Activated T-helper 1 cell treated with anti-CD3 and anti-CD28 coated beads, Interleukin-2, amount 50 U/mL, for 16 hours (primary cell): ENCODE data around the gene NFRKB.
A peak's percentile ranks its signal among the peaks of the same experiment; 100 is the strongest.
"Not testable (repeated sequence)": the region's sequence is repeated elsewhere in the genome, so short reads cannot be mapped to it uniquely, and the experiment has no call there.

Experiments used
- DNase-seq, 2 donors: peaks; one replicate each; pipeline ENCODE4 v3.0.0-alpha.2; 2020; ENCODE audit warnings: low read depth in 1 of 2, low spot score in 1 of 2

NFRKB gene

DNA sequence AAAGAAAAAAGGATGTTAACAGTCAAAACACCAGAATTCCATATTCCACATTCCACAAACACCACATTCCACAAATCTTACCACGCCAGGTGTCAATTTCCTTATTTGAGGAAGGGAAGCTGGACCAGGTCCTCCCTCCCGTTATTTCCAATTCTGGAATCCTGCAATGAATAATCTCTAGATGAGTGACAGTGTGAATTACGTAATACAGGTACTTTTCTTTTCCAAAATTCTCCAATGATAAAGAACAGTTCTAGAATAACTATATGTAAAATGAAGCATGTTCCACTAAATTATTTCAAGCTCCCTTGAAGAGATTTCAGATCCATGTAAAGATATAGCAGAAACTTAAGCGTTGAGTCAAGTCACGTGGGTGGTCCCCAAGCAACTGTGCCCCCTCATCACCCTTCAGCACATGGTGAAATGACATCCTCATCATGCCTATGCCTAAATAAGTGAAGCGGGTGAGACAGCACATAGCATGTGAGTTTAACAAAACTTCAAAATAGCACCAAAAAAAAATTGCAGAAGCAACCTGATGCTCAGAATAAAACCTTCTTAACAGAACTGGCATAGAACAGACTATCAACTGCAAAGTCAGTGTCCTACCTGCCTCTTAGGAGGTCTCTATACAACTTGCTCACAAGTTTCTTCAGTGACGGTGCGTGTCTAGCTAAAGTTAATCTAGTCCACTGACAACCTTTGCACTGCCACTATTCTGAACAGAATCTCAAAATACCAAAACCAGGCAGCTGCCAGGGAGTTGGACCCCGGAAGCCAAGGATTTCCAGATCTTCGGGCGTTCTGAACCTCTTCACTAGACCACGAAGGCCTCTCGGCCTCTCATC lies 876 bp downstream of the NFRKB start:
- no peak for DNase-seq

- DNase-seq, result no peak
Observed at GRCh38 chr11:129888451-129888850, 6.9 kb downstream of the NFRKB start.

DNA sequence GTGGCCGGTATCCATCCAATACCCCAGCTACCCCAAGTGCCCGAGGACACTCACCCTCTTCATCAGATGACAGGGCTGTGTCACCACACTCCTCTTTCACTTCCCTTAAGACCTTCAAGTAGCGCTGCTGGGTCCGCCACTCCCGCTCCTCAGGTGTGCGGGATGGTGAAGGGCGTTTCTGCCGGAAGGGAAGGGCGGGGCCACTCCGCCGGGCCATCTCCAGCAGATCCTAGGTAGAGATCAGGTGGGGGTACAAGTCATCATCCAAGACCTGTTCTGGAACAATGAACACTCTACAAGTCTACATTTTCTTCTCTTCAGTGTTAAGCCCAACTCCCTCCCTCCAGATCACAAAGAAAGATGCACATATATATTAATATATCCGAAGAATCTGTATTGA lies 10.0 kb downstream of the NFRKB start:
- DNase-seq, result no peak

GRCh38 chr11:129884581-129884980 lies 10.8 kb downstream of the NFRKB start:
- no peak for DNase-seq

DNA sequence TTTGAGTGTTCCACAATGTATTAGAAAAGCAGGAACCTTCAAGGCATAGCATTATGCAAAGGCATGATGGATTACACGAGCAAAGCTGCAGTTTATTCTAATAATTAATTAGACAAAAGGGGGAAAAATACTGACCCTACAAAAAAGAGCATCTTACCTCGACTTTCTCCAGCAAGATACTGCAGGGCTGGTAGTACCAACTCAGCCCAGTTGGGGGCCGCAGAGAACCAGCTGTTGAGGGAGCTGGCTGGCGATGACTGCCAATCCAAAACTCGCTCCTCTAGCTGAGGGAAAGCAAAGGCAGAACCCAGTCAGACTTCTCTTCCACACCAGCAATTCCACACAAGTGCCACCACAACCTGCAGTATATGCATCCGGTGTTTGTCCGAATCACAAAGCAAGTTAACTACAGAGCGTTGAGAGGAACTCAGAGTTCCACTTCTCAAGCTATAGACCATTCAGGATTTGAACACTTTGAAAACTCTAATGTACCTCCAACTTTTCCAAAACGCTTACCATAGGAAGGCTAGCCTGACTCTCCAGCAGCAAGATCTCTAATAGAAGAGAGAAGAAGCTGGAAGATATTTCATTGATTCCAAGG lies 13.7 kb downstream of the NFRKB start:
- DNase-seq, result peak in 1 of 2 donors; percentile 7

GRCh38 chr11:129880311-129880710 lies 15.1 kb downstream of the NFRKB start:
- DNase-seq, result no peak

GRCh38 chr11:129871914-129872313 lies 23.5 kb downstream of the NFRKB start:
- no peak for DNase-seq

DNA sequence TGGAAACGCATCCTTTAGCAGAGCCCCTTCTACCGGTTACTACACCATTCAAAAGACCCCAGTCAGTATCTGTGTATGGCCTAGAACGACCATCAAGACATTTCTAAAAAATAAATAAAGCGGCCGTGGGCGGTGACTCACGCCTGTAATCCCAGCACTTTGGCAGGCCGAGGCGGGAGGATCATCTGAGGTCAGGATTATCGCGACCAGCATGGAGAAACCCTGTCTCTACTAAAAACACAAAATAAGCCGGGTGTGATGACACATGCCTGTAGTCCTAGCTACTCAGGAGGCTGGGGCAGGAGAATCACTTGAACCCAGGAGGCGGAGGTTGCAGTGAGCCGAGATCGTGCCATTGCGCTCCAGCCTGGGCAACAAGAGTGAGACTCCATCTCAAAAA lies 26.8 kb downstream of the NFRKB start:
- not testable (repeated sequence) for DNase-seq

GRCh38 chr11:129866311-129866710 lies 29.1 kb downstream of the NFRKB start:
- no peak for DNase-seq

- no peak for DNase-seq
Observed at GRCh38 chr11:129865701-129866100, 29.7 kb downstream of the NFRKB start.

- DNase-seq, result no peak
Observed at GRCh38 chr11:129864811-129865210, 30.6 kb downstream of the NFRKB start.

GRCh38 chr11:129861702-129862522 lies 33.5 kb downstream of the NFRKB start:
- DNase-seq, result no peak

DNA sequence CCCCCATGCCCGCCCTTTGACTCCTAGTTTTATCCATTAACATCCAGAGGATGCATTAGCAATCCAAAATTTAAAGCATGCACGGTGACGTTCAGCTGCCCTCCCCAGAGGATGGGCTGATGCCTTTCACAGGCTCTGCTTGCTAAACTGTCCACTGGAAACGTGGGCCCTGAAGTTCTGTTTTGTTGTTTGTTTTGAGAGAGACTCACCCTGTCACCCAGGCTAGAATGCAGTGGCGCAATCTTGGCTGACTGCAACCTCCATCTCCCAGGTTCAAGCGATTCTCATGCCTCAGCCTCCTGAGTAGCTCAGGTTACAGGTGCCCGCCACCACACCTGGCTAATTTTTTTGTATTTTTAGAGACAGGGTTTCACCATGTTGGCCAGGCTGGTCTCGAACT lies 39.3 kb downstream of the NFRKB start:
- no peak for DNase-seq

- DNase-seq, result no peak
Observed at GRCh38 chr11:129855086-129855485, 40.3 kb downstream of the NFRKB start.

- DNase-seq, result no peak
Observed at GRCh38 chr11:129854232-129854805, 41.1 kb downstream of the NFRKB start.

DNA sequence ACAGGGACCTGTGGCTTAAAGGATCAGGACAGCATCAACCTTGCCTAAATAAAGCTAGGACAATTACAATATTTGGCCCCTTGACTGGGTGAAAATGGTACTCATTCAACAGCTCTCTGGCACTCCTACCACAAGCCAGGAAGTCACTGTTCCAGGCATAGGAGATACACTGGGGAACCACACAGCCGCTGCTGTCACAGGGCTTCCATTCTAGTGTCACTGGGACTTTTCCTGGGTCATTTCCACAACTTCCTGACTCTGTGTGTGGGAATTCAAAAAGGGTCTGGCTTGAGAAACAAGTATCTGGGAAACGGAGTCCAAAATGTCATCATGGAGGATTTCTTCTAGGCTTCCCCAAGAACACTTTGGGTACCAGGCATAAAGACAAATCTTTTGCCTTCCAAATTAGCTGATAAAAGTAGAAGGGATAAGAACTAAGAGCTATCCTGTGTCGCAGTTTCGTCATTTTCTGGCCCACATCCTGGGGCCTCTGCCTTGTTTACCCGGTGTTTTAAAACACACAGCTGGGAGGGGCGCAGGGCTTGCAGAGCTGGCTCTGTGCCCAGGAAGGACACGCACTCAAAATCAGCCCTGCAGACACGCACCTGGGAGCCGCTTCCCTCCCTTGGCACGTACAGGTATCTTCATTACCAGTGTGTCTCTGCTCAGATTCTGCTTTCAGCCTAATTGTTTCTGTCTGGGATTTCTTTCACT lies 41.7 kb downstream of the NFRKB start:
- peak; percentile 33 to 74 for DNase-seq

DNA sequence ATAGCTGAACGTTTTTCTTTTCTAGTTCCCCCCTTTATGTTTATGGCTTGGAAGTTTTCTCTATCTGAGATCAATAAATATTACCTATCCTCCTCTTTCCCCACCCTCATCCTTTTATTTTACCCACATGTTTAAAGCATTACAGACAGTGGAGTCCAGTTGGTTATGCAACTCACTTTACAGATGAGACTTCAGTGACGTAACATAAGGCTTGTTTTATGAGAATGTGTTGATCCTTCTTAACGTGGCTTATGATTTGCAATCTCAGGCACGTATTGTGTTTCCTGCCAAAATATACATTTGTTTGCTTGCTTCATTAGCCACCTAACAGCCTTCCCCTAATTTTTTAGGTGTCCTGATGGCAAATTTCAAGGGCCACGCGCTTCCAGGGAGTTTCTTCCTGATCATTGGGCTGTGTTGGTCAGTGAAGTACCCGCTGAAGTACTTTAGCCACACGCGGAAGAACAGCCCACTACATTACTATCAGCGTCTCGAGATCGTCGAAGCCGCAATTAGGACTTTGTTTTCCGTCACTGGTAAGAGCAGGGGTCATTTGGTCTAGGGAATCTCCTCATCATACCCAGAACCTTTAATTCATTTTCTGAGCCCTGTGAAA lies 43.1 kb downstream of the NFRKB start:
- DNase-seq, result no peak

GRCh38 chr11:129849447-129850130 lies 45.8 kb downstream of the NFRKB start:
- no peak for DNase-seq

DNA sequence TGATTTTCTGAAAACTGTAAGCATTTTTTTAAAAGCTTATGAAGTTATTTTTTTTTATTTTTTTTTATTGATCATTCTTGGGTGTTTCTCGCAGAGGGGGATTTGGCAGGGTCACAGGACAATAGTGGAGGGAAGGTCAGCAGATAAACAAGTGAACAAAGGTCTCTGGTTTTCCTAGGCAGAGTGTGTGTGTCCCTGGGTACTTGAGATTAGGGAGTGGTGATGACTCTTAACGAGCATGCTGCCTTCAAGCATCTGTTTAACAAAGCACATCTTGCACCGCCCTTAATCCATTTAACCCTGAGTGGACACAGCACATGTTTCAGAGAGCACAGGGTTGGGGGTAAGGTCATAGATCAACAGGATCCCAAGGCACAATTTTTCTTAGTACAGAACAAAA lies 48.0 kb downstream of the NFRKB start:
- DNase-seq, result not testable (repeated sequence)
